ENCODE data around the gene SUPT20H.

Gene SUPT20H

DNA sequence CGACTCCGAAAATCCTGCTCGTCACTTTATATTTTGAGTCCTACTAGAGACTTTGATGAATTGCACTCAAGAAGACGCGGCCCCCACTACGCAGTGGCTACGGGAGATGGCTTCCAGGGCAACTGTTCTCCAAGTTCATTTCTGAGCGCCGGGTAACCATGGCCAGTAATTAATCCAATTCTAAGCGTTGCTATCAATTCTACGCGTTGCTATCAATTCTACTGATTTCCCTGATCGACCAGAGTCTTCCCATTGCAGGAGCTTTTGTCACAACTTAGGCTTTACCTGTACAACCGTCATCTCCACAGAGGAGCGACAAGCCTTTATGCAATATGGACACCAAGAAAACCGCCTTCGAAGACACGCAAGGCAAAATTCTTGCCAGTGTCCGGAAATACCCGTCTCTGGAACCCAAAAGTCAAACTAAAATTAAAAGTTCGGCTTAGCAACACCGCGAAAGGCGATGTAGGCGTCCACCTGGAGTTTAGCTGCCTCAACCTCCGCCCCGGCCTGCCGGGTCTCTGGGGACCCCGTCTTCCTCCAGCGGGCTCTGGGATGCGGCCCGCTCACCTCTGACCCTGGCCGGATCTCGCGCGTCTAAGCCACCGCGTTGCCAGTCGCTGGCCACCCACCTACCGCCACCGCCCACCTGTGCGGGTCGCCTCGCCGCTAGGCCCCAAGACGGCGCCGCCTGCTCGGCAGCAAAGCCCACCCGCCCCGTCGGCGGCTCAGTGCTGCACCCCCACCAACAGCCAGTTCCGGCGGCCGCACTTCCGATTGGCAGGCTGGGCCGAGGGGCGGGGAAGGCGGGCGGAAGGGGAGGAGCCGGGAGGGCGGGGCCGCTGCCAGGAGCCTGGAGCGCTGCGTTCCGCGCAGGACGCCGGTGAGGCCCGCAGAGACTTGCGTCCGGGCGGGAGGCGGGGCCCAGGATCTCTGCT, at the start of gene SUPT20H:
TSS of gene SUPT20H (minus strand) at position 779 of the 938 bp plus-strand sequence. CDS start 8,198 bp downstream, outside the sequence.
- DNase-seq (ENCODE audit: low read depth in 2 of 2) = peak; percentile 69 to 78

DNA sequence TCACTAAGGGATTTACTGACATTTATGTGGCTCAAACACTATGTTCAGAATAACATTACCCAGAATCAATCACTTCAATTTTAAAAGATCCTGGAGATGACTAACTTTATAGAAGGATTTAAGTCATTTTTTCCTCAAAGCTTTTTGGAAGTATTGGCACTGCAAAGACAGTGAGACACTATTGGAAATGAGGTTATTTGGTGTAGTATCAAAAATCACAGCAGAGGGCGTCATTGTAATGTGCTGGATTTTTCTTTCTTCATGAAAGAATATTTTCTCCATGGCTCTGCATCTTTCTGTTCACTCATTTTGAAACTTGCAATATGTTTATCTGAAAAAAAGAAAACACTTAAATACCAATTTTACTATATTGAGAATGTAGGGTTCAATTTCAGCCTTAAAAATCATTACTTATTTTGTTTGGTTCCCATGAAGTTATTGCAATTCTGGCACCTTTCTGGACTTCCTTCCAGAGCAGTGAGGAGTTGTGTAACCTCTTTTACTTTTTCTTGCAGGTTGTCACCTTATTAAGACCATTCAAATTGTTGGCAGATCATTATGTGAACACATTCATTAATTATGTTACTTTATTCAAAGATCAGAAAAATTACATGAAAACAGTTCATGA, 49.7 kb upstream of the SUPT20H start:
- DNase-seq (ENCODE audit: low read depth in 2 of 2) = peak in 1 of 2 experiments; percentile 45

DNA sequence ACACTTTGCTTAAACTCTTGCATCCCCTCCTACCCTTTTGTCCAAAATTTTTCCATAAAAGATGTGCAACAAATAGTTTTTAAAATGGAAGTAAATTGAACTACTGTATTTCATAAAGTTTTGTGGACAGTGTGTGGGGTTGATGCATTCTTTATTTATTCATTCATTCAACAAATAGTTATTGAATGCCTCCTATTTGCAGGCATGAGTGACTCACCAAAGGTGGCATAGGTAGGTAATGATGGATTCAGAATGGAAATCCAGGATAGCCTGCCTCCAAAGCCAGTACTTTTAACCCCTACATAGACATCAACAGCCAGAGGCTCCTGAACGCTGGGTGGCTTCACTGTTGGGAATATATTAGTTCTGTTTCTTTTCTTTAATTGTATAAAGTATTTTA, 48.4 kb upstream of the SUPT20H start:
- no peak for DNase-seq (ENCODE audit: low read depth in 2 of 2)

DNA sequence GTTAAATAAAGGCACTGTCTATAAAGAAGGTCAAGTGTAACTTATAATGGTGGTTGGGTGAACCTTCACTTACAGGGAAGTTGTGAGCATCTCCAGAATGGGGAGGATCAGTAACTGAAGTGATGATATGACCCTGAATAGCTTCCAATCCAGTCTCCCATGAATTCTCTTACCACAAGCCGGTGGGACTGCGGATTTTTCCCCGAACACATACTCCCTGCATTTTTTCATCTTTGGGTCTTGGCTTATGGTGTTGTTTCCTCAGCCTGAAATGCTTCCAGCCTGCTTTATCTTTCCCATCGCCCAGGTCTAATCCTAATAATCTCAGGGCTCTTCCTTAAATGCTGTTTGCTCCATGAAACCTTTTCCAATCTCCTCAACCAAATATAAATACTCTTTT, 48.0 kb upstream of the SUPT20H start:
- DNase-seq (ENCODE audit: low read depth in 2 of 2) = no peak

DNA sequence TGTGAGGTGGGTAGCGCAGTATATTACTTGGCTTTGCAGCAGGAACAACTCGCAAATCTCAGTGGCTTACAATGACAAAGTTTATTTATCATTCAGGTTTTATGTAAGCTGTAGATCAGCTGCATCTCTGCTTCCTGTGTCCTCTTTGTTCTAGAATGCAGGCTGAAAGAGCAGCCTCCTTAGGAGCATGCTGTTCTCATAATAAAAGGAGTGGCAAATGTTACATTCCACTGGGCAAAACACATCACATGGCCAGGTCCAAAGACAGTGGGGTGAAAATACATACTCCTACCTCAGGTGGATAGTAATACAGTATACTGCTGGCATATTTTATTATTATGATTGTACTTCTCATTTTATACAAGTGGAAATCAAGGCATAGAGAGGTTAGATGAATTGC, 47.2 kb upstream of the SUPT20H start:
- DNase-seq (ENCODE audit: low read depth in 2 of 2) = no peak

DNA sequence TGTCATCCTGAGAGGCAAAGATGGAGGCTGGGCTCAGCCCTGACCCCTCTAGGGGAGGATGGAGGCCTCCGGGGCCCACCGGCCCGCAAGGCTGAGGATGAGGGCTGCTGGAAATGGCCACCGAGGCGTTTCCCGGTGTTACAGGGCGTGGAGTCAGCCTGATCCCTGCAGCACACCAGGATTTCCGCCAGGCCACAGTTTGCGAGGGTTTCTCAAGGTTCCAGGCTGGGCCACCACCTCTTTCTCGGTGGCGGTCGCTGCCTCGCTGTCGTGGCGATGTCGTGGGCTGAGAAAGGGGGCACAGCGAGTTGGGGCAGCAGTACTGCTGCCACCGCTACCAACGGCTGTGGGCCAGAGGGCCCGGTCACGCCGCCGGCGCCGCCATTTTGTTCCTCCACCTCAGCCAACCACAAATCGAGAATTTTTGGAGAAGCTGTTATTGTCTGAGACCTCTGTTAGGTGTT, 45.8 kb upstream of the SUPT20H start, which contains the start of gene CSNK1A1L:
TSS of gene CSNK1A1L (minus strand) at position 414 of the 464 bp plus-strand sequence. CDS start at position 6, 408 bp downstream.
- DNase-seq (ENCODE audit: low read depth in 2 of 2) = no peak

DNA sequence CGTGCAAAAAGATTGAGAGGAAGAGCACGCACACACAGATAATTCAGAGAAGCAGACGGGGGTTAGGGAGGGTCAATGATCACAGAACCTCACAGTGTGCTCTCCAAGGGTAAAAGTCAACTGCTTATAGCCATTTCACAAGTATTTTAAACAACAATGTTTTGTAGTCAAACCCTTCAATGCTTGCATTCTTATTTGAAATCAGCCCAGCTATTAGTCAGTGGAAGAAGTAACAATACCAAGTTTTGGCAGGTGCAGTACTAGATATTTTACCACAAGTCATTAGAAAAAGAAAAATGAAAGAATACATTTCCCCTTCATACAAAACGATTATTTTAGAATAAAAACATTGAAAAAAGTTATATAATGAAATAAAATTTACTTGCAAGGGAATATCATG, 43.4 kb upstream of the SUPT20H start:
- DNase-seq (ENCODE audit: low read depth in 2 of 2) = no peak

DNA sequence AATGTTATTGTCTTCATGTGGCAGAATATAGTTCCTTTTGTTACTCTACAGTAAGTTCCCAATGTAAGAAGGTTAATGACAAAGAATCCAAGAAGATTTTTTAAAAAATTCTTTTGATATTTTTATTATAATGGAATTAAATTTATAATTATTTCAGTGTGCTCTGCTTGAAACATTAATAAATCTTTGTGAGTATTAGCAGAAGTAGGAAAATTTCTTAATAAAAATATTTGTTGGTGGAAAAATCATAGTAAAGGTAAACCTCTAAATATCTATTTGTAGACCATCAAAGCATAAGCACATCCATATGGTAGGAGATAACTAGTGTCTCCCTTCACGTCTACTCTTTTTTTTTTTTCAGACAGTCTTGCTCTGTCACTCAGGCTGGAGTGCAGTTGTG, 41.7 kb upstream of the SUPT20H start:
- no peak for DNase-seq (ENCODE audit: low read depth in 2 of 2)

DNA sequence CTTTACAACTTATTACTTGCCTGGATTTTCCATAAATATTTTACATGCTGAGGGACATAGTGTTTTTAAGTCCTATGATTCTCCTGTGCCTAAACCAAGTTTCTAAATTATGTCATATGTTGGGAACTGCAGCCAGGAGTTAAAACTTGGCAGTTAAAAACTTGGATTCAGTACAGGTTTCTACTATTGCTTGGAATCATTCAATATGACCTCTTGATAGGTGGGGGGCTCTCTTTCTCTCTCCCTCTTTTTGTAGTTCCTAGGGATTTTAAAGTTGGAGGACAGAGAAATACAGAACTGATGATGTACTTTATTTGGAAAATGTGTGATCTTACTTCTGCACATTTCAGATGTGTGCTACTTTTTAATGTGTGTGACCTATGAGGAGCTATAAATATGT, 41.2 kb upstream of the SUPT20H start:
- no peak for DNase-seq (ENCODE audit: low read depth in 2 of 2)

DNA sequence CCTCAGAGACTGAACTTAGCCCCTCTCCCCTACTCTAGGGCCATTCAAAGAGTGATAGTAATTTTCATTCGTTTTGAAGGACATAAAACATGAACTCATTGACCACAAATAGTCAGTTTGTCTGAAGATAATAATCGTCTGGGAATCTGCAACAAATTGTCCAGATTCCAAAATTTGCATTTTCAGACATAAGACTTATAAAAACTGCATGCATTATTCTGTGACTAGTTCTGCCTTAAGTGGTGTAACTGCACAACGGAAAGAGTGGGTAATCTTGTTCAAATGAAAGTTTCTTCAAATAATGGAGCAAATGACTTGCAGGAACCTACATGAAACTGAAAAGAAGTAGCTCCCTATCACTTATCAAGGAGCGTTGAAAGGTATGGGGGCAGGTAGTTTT, 37.6 kb upstream of the SUPT20H start:
- DNase-seq (ENCODE audit: low read depth in 2 of 2) = peak in 1 of 2 experiments; percentile 23

DNA sequence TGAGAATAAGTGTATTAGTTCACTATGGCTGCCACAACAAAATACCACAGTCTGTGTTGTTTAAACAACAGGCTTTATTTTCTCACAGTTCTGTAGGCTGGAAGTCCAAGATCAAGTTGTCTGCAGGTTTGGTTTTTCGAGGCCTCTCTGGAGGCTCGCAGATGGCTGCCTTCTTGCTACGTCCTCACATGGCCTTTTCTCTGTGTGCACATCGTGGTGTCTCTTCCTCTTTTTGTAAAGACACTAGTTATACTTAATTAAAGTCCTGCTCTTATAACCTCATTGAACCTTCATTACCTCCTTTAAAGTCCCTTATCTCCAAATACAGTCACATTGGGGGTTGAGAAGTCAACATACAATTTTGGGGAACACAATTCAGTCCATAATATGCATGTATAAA, 35.4 kb upstream of the SUPT20H start:
- DNase-seq (ENCODE audit: low read depth in 2 of 2) = no peak

DNA sequence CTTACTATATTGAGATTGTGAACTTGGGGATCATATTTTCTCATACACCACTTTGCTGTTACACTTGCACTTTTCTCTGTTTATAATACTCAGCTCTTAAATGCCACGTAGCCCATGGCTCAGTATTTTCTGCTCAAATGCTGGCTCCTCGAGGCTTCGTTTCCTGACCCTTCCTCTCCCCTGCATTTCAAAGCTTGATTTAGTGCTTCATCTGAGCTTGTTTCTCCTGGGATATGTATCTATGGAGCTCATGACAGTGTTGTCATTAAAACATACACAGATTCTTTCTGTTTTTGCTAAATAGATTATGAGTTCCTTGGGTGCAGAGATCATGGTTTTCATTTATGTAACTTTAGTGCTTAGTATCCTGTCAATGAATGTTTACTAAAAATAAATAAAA, 34.6 kb upstream of the SUPT20H start:
- no peak for DNase-seq (ENCODE audit: low read depth in 2 of 2)

DNA sequence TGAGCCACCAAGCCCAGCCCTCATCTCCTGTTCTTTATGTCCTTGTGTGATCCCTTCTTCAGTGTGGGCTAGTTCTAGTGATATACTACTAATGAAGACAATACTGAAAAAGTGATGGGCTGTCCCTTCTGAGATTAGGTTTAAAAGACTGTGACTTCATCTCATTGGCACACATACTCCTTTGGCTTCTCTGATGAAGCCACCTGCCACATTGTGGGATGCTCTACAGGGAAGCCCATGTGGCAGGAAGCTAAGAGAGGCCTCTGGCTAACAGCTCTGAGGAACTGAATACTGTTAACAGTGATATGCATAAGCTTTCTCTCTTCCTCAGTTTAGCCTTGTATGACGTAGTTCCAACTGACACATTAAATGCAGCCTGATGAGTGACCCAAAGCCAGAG, 32.3 kb upstream of the SUPT20H start:
- DNase-seq (ENCODE audit: low read depth in 2 of 2) = no peak

DNA sequence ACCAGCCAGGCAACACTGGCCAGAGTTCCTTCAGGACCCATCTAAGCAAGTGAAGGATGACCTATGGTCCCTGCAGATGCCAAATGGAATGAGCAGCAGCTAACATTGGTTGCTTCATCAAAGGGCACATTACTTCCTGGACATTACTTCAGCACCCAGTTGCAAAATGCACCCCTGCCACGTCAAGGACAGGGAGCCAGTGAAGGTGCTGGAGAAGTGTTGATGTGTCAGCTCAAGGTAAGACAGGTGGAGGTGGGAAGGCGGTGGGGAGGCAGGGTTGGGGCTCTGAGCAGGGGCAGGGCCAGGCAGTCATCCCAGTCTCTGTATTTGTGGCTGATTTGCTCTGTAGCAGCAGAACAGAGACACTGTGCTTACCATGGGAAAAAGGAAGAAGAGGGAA, 31.4 kb upstream of the SUPT20H start:
- DNase-seq (ENCODE audit: low read depth in 2 of 2) = no peak

DNA sequence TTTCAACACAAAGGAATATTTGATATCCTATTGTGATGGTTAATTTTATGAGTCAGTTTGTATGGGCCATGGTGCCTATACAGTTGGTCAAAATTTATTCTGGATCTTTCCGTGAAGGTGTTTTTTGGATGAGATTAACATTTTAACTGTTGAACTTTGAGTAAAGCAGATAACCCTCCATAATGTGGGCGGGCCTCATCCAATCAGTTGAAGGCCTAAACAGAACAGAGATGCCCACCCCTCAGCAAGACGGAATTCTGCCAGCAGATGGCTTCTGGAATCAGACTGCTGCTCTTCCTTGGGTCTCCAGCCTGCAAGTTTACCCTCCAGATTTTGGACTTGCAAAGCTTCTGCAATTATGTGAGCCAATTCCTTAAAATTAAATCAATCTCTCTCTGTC, 30.0 kb upstream of the SUPT20H start:
- DNase-seq (ENCODE audit: low read depth in 2 of 2) = no peak

DNA sequence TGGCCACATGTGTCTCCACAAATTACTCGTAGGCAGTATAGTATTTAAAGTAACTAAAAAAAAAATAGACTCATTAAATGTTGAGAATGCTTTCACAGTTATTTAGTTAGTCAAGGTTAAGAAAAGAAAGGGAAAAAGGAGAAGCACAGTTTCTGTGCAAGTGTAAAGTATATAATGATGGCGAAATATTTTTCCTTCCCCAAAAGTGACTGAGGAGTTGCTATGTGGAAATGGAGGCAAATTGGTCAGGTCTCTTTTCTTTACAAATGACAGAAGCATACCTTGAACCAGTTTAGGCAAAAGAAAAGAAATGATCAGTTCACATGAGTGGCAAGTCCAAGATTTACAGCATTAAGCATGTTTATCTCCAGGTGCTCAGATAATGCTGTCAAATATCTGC, 28.0 kb upstream of the SUPT20H start:
- DNase-seq (ENCODE audit: low read depth in 2 of 2) = no peak

DNA sequence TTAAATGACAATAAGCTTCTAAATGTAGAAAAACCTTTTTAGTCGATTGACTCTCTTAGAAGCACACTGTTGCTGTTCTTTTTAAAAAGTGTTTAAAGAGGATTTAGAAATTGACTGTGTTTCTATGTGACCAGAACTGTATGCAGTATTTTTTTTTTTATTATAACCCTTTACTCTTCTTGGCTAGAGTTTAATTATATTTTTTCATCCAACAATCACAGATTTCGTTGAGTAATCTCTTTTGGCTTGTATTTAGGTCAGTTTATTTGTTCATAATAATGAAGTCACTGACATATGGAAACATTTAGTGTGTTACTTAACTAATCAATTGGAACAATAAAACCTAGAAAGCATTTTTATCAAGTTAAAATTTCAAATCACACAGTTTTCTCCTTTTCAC, 26.1 kb upstream of the SUPT20H start:
- no peak for DNase-seq (ENCODE audit: low read depth in 2 of 2)

DNA sequence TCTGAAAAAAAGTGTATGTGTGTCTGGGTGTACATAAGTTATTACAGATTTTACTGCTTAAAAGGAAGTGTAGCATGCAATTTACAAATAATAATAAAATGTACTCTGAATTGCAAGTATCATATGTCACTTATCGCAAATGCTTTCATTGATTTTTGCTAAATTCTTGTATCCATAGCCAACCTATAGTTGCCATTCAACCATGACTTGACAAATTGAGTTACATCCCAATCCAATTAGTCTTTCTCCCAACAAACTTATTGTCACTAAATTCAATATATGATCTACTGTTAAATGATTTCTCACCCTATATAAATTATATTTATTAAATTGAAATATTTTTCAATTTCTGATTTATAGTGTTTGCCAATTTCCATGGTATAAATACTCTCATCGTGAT, 17.3 kb upstream of the SUPT20H start:
- DNase-seq (ENCODE audit: low read depth in 2 of 2) = no peak

DNA sequence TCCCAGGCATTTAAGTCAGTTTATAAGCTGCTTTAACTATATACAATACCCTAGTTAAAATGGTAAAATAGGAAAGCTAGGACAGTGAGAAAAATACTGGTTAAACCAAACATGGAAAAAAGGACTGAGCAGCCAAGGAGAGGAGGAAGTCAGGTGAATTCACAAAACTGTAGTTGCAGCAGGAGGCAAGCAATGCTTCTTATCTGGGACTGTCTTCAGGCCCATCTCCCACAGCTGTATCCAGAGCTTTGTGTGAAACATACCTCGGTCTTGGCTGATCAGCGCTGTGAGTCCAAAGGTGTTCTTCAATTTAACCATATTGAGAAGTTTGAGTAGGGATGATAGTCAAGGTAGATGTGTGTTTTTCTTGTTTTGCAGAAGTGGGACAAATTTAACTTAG, 15.7 kb upstream of the SUPT20H start:
- no peak for DNase-seq (ENCODE audit: low read depth in 2 of 2)

DNA sequence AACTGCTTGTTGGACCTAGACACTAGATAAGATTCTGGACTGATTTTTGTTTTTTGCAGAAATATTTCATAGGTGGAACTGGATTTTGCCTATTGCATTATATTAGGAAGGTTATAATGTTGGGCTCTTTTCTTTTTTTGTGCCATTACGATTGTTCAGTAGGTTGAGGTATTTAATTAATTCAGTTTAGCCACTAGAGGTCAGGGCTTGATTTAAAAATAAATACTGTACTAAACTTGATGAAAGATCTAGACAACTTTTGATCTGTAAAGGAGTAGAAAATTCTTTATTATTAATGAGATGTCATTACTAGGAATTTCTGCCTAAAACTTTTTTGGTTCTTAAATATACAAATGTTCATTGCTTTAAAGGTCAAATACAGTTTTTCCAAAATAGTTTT, 15.2 kb upstream of the SUPT20H start:
- DNase-seq (ENCODE audit: low read depth in 2 of 2) = no peak

DNA sequence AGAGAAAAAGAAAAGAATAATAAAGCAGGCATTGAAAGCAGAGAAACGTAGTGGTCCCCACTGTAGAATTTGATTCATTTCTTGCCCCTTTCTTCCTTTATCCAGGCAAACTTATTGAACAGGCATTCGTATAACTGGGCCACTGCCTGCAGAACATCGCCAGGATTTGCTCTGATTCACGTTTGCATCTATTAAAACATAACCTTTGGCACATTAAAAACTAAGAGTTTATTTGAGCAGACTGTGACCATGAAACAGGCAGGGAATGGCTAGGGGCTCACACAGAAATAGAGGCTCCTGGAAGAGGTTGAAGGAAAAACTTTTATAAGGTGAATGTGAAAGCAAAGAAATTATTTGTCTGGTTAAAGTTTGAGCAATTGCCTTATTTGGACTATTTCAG, 12.5 kb upstream of the SUPT20H start:
- no peak for DNase-seq (ENCODE audit: low read depth in 2 of 2)

DNA sequence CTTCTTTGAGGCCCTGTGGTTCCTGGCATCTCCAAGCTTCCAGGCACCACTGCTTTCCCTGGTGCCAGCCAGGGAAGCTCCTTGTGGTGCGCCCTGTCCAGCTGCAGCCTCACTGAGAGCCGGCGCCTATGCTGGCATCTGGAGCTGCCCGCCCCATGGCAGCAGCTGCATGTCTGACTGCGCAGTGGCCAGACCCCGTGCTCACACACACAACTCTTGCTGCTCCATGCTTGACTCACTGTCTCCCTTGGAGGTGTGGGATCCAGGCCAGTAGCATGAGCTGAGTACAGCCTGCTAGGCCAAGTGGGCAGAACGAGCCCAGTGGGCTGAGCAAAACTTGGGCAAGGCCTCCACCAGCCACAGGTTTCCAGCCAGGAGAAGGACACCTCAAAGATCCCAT, 11.5 kb upstream of the SUPT20H start:
- DNase-seq (ENCODE audit: low read depth in 2 of 2) = no peak

DNA sequence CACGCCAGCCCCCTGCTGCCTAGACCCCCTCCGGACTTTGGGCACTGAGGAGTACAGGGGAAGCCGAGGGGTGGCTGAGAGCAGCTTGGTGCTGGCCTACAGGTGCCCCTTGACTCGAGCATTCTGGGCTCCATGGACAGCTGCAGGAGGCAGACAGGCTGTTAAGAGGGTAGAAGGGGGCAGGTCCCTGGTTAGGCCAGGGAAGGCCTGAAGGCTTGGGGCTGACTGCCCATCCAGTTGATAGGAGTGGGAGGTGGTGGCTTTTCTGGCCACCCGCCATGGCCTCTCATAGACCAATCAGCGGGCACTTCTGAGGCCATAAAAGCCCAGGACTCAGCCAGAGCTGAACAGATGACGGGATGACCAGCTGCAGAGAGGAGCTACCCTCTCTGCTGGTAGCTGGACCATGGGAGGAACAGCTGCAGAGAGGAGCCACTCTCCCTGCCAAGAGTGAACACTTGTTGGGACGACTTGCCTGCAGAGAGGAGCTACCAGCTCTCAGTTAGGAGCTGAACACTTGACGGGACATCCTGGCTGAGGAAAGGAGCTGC, 10.7 kb upstream of the SUPT20H start:
- DNase-seq (ENCODE audit: low read depth in 2 of 2) = no peak
